DMS153 treated with DMSO at 0.1 percent for 48 hours (cell line): ENCODE data around the gene SLC9A7.
"Not testable (repeated sequence)": the region's sequence is repeated elsewhere in the genome, so short reads cannot be mapped to it uniquely, and the experiment has no call there.

Experiments
- DNase-seq: peaks from one replicate; lab custom pipeline; 2025; ENCODE audit not compliant: unreplicated experiment; lab: John Stamatoyannopoulos, UW

SLC9A7 gene

DNA sequence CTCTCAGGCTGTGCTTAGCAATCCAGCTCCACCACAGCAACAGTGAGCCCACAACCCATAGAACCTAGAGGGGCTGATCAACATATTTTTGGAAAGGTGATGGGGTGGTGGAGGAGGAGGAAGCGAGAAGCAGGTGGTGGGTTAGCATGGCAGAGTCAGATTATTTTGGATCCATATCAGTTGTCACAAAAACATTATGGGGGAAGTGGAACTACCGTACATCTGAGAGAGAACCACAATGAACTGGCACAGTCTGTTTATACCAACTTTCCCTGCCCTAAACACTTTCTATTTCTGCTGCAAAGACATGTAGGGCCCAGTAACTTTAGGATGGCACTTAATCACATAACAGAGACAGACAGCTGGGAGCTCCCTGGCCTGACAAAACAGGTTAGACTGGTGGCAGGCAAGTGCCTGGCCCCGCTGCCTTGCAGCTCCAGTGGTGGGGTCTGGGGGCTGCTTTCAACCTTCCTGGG is 4.3 kb downstream of the SLC9A7 start:
- no peak for DNase-seq

DNA sequence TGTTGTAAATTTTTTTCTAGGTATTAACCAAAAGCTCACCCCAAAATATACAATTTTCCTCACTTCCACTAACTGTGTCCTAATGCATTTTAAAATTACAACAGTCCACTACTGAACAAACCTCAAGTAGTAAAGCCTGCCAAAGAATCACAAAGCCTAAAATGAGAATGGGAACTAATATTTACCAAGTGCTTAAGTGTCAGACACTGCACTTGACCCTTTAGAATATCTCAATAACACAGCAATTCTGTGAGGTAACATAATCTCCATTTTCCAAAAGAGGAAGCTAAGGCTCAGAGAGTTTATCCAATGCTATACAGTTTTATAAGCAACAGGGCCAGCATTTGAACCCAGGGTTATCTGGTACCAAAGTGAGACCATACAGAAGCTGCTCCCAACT is 4.9 kb downstream of the SLC9A7 start:
- no peak for DNase-seq

DNA sequence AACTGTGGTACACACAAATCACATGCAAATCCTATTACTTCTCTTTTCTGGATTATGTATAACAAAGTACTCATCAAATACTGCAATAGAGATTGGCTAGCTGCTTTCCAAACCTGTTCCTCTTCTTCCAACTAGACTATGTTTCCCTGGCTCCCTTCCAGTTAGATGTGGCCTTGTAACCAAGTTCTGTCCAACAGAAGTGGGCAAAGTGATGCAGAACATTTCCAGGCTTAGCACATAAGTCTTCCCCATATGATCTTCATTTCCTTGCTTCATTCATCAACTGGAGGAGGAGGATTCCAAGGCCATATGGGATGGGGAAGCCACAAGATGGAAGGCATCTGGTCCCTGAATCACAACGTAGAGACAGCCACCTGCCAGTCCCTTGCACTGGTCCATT is 8.0 kb downstream of the SLC9A7 start:
- DNase-seq: no peak

DNA sequence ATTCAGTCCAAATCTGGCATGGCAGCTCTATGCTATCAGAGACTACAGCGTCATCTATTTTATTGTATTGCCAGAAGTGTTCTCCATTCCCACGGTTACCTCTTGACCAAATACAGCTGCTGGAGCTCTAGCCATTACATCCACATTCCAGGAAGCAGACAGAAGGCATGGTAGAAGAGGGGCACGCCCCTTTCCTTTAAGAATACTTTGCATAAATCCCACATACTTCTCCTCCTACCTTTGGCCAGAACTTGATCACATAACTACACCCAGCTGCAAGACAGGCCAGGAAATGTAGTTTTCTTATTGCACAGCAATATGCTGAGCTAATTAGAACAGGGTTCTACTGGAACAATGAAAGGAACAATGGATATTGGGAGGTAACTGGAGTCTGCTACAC is 14.9 kb downstream of the SLC9A7 start:
- DNase-seq: no peak

DNA sequence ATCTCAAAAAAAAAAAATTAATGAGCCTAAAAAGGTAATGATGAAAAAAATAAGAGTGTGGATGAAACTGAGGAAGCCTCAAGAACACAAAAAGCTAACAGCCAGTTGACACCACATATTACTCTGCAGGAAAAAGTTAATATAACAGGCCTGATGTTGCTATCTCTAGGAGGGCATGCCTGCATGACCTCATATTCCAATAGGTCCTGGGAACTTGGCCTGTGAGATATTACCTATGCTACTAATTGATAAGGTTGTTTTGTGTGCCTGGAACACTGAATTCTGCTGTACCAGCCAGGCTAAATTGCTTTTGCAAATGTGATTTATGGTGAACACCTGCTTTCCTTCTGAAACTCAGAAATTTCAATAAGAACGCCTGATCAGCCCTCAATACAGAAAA is 15.9 kb downstream of the SLC9A7 start:
- DNase-seq: no peak

DNA sequence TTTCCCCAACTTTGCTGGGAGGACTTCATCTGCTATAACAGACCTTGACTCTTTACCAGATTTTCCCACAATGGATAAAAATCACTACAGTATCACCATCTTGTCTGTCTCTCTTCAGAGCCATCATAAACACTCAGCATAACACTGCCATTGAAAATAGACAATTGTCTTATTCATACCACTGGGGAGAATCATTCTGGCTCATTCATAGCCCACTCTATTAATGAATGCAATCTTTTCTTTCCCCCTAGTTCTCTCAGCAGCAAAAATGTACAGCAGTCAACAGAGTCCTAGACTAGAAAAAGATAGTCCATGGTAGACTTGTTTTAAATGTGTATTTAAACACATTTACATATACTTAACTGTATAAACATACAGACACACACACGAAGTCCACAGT is 19.2 kb downstream of the SLC9A7 start:
- DNase-seq: no peak

DNA sequence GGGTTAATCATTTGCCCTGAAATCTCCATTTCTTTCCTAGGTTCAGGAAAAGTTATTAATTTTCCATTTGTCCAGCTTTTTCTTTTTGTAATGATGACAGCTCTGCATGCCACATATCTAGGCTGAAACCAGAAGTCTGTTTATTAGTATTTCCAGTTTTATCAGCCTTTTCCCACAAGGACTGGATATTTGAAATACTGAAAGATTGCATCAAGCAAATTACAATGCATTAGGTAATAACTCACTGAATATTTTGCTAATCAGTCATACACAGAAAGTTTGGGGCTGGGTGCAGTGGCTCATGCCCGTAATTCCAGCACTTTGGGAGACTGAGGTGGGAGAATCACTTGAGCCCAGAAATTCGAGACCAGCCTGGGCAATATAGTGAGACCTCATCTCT is 21.5 kb downstream of the SLC9A7 start:
- DNase-seq: no peak

DNA sequence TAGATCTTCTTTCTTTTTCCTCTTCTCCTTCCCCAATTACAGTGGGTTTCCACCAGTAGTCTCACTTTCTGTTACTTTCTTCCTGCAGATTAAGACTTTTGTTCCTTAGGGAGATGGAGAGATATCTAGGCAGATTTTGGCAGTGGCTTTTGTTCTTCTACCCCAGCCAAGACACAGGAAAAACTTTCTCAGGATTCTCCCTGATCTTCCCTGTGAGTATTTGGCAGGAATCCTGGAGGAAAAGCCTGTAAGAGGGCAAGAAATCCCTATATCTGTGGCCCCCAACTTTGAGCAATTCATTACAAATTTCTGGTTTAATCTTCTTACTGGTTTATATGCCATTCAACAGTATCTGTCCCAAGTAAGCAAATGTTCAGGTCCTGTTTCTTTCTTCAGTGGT is 21.9 kb downstream of the SLC9A7 start:
- DNase-seq: no peak

DNA sequence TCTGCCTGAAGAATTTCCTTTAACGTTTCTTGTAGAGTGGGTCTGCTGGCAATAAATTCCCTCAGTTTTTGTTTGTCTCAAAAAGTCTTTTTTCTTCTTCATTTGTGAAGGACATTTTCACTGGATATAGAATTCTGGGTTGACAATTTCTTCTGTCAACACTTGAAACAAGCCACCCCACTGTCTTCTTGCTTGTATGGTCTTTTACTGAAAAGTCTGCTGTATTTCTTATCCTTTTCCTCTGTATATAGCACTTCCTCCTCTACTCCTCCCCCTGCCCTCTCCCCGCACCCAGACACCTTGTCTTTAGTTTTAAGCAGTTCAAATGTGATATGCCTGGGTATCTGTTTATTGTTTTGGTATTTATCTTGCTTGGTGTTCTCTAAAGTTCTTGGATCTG is 23.3 kb downstream of the SLC9A7 start:
- no peak for DNase-seq

DNA sequence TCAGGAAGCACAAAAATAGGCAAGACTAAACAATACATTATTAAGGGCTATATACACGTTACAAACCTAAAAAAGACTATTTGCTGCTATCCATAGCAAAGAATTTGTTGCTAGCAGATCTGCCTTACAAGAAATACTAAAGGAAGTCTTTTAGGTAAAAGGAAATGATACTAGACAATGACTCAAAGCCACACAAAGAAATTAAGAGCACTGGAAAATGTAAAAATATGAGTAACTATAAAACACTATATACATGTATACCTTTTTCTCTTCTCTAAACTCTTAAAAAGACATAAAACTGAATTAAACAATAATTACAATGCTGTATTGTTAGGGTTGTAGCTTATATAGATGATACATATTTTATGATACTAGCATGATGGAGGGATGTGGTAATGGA is 25.7 kb downstream of the SLC9A7 start:
- DNase-seq: no peak

DNA sequence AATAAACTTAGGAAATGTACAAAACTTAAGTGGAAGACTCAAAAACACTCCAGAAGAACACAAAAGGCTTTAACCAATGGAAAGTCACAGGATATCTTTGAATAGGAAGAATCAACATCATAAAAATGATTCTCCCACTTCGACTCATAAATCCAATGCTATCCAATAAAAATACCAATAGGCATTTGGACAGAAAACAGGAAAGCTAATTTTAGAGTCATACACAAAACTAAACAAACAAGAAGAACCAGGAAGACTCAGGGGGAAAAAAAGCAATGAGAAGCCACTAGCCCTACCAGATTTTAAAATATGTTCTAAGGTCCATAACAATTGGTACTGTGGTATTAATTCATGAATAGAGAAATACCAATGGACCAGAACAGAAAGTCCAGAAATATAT is 28.2 kb downstream of the SLC9A7 start:
- no peak for DNase-seq

DNA sequence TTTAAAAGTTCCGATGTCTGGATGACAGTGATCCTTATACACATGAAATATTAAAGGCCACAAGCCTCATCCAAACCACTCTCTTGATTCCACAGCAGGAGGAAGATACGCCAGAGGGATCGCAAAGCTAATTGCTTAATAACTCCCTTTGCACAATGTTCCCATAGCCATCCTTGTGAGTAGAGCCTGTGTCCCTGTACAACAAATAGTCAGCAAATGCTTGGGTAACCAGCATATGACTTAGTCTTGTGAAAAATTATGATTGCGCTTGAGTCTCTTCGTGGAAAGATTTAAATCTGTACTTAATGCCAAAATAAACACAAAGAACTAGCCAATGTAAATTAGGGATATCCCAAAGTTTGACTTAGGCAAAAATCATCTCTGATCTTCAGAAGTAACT is 31.5 kb downstream of the SLC9A7 start:
- DNase-seq: no peak

DNA sequence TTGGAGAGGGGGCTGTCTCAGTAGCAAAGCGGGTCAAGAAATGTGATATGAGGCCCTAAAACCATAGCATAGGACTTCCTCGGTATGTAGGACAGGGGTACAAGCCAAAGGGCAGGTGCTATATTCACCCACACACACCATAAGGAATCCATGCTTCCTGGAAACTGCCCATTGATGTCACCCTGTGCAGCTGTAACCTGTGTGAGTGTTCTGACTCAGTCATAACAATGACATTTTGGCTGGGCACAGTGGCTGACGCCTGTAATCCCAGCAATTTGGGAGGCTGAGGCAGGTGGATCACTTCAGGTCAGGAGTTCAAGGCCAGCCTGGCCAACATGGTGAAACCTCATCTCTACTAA is 35.4 kb downstream of the SLC9A7 start:
- DNase-seq: not testable (repeated sequence)

DNA sequence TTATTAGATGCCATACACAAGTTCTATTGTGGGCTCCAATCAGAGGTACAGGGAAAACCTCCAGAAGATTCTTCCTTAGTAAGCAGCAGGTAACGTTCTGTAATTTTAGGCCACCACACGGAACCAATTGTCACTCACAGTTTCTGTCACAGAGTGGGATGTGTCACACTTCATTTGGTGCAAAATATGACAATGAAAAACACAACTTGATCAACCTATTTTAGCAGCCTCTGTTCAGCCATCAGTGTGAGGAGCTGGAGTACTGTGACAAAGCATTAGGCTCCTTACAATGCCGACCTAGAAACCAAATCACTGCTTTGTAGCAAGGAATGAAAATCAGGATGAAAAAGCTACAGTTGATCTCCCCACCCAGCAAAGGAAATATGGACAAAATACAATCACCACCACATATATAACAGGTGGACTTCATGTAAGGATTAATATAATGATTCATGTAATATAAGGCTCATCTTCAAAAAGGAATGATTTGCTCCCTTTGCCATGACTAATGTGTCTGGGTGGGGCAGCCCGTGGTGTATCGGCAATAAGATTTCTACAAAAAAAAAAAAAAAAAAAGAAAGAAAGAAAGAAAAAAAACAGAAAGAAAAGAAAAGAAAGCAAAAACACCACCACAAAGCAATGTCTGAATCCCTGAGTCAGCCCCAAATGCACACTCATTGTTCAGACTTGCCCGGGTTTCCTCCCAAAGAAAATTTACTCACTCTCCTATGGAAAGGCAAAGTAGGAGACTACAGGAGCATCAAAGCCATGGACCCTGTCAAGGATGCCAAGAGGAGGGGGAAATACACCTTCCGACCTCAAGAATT is 36.0 kb downstream of the SLC9A7 start:
- DNase-seq: no peak

DNA sequence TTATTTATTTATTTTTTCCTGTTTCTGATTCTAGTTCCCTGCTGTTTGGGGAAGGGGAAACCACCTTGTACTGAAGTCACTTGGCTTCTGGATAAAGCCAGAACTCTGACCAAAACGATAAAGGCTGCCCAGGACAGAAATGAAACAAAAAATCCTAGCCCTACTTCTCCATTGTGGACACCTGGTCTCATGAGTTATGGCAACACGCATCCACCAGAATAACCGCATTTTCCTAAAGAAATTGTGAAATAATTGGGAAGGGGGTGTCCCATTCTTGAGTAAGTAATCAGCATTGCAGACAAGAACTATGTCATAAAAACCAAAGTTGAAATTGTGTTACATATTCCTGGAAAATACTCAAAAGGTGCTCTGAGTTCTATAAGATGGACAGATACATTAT is 42.1 kb downstream of the SLC9A7 start:
- no peak for DNase-seq

DNA sequence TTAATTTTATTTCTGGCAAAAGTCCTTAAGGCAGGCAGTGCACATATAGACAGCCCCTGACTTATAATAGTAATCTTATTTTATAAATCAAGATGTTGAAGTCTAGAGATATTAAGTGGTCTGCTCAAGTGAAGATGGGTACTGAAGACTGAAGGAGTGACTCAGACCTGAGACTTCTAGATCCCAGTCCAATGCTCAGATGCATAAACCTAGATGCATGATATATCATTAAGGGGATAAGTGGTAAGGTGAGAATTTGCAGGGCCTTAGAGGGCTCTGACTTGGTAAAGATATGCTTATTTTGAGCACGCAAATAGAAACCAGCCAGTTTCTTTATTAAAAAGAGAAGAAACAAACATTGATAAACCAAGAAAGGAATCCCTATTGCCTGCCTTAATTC is 42.9 kb downstream of the SLC9A7 start:
- no peak for DNase-seq

DNA sequence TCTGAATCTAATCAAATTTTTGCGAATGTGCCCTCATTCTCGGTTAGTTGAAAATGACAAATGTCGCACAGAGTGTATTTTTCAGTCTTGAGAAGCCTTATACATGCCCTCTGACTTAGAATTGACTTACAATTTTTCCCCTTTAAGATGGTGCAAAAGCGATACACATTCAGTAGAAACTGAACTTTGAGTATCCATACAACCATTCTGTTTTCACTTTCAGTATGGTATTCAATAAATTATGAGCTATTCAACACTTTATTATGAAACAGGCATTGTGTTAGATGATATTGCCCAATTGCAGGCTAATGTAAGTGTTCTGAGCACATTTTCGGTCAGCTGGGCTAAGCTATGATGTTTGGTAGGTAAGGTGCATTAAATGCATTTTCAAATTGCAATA is 43.4 kb downstream of the SLC9A7 start:
- no peak for DNase-seq

DNA sequence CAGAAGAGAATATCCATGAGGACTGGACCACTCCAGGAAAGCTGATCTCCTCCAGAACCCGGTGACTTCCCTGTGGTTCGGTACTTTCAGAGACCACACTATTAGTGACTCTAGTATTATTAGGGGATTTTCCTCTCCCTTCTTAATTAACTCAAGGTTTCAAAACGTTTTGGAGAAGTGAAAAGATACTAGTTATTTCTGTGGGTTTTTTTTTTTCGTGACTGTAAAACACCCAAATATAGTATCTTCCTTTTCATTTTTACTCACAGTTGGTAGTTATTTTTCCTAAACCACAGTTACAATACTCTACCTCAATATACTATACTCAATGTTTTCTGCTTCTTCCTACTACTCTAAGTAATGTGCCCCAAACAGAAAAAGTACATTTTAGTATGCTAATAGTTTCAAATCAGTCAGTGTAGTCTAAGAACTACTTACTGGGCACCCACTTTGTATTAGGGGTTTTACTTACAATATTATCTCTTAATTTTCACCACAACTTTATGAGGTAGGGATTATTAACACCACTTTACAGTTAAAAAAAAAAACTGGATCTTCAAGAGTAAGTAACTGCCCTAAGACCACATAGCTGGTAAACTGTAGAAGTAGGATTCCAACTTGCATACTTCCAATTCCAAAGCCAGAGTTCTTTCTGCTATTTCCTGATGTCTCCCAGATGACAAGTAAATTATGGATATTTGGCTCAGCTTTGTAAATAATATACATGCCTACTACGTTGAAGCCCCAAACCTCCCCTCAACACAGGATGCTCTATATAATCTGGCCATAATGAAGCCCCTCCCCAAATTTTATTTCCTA is 45.0 kb downstream of the SLC9A7 start:
- DNase-seq: no peak

DNA sequence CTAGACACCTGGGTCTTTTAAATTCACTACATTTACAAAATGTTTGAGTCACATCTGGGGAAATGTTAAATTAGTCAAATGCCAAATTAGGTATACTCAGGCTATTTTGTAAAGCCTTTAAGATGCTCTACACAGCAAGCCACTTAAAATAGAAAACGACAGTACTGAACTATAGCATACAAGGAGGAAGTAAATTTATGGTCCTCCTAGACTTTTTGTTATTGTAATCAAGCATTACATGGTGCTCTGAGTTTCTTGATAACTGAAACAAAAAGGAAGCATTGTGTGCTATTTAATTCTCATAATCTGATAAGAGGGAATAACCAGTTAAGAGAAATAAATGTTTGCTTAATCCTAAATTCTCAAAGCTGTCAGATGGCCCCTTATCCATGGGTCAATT is 46.2 kb downstream of the SLC9A7 start:
- no peak for DNase-seq

DNA sequence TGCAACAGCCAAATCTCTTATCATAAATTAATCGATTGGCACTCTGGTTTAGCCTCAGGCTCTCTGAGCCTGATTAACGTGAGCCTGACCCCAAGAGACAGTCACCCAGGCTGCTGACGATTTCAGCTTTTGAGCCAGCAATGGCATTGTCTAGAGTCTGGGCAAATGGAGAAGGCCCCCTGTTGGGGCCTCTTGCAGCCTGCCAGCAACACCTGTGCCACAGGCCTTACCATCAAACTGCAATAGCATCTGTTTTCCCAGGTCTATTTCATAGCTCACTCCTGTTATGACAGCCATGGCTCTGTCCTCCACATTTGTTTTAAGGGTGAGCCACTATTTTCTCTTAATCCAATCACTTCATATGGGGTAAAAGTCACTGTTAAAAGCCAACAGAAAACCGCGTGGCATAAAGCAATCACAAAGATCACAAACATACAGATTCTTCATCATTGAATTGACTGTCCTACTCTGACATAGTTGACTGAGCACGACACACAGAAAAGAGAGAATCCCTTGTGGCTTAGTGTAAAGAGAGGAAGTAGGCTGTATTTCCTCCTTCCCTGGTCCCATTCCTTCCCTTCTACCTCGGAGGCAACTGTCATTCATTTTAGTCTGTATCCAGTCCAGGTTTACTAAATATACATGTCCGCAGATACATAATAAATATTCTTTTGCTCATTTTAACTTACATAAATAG is 47.8 kb downstream of the SLC9A7 start:
- no peak for DNase-seq

DNA sequence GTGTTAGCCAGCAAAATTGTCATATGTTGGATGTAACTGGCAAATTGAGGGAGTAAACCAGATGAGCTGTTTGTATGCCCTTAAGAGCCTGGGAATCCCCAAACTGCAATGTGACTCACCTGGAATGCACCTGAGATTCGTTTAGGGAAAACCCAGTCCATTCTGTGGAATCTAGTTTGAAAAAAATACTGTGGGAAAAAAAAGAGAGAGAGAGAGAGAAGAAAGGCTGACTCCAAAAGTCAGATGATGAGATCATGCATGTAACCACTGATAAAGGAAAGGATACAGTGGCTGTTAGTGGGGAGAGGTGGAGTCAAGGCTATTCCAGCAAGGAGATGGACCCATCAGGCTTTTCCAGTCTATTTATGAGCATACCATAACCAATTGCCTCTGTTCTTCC is 48.5 kb downstream of the SLC9A7 start:
- DNase-seq: no peak
